HepG2 (cell line): Measurements from ENCODE around the gene EFCAB8. TPM values are rescaled to one million over a fixed set of nuclear protein-coding genes. Genes with fewer than 3 reads are reported as not detected.

Experiments used
- ATRX ChIP-seq: sonication (generic); formaldehyde crosslinking; IDR thresholded peaks from 2 replicates; pipeline ENCODE4 v1.4.0; 2020; ENCODE audit warnings: missing genetic modification reagents, borderline replicate concordance
- CENPBD1 ChIP-seq: sonication (generic); formaldehyde crosslinking; IDR thresholded peaks from 2 replicates; pipeline ENCODE4 v1.8.0; 2022; ENCODE audit warnings: missing genetic modification reagents, low read depth, mild to moderate bottlenecking, borderline replicate concordance
- GATAD1 ChIP-seq: IDR thresholded peaks from 2 replicates; pipeline ENCODE4 v1.6.1; 2016; ENCODE audit warnings: missing genetic modification reagents, missing compliant biosample characterization
- IKZF5 ChIP-seq: IDR thresholded peaks from 2 replicates; pipeline ENCODE4 v1.6.1; 2018; ENCODE audit warnings: missing genetic modification reagents, mild to moderate bottlenecking, missing compliant biosample characterization
- KLF13 ChIP-seq: sonication (generic); formaldehyde crosslinking; IDR thresholded peaks from 2 replicates; pipeline ENCODE4 v1.4.0; 2020; ENCODE audit warnings: mild to moderate bottlenecking, missing genetic modification reagents
- ONECUT2 ChIP-seq: sonication (generic); formaldehyde crosslinking; IDR thresholded peaks from 2 replicates; pipeline ENCODE4 v1.4.0; 2020; ENCODE audit warnings: missing genetic modification reagents
- PCBP1 ChIP-seq: fragments of 200-400 bp; formaldehyde crosslinking; IDR thresholded peaks from 2 replicates; pipeline ENCODE4 v1.6.1; 2017; ENCODE audit warnings: mild to moderate bottlenecking, low read depth, low read length, borderline replicate concordance
- REPIN1 ChIP-seq: sonication (generic); formaldehyde crosslinking; IDR thresholded peaks from 2 replicates; pipeline ENCODE4 v1.8.0; 2022; ENCODE audit warnings: missing genetic modification reagents, low read depth, mild to moderate bottlenecking, borderline replicate concordance
- RFX3 ChIP-seq: IDR thresholded peaks from 2 replicates; pipeline ENCODE4 v1.6.1; 2016; ENCODE audit warnings: missing biosample characterization, missing genetic modification reagents
- SIN3A ChIP-seq: IDR thresholded peaks from 2 replicates; pipeline ENCODE4 v1.6.1; 2011; ENCODE audit warnings: low read depth, mild to moderate bottlenecking, control low read depth, low read length, borderline replicate concordance
- STAT6 ChIP-seq: sonication (generic); formaldehyde crosslinking; IDR thresholded peaks from 2 replicates; pipeline ENCODE4 v1.4.0; 2020; ENCODE audit warnings: missing genetic modification reagents, mild to moderate bottlenecking, borderline replicate concordance
- ZC3H4 ChIP-seq: sonication (generic); formaldehyde crosslinking; IDR thresholded peaks from 2 replicates; pipeline ENCODE4 v1.4.0; 2020; ENCODE audit warnings: missing genetic modification reagents, borderline replicate concordance
- ZNF598 ChIP-seq: sonication (generic); formaldehyde crosslinking; IDR thresholded peaks from 2 replicates; pipeline ENCODE4 v1.5.1; 2020; ENCODE audit warnings: mild to moderate bottlenecking, missing genetic modification reagents, borderline replicate concordance
- ZNF773 ChIP-seq: sonication (generic); formaldehyde crosslinking; IDR thresholded peaks from 2 replicates; pipeline ENCODE4 v1.4.0; 2020; ENCODE audit warnings: missing genetic modification reagents, borderline replicate concordance
- ZNF83 ChIP-seq: sonication (generic); formaldehyde crosslinking; IDR thresholded peaks from 2 replicates; pipeline ENCODE4 v1.4.0; 2020; ENCODE audit warnings: missing genetic modification reagents, mild to moderate bottlenecking, borderline replicate concordance
- ZNF850 ChIP-seq: sonication (generic); formaldehyde crosslinking; conservative IDR thresholded peaks from 2 replicates; pipeline ENCODE4 v1.9.0; 2021; ENCODE audit warnings: mild to moderate bottlenecking, missing genetic modification reagents
- ZNF878 ChIP-seq: sonication (generic); formaldehyde crosslinking; IDR thresholded peaks from 2 replicates; pipeline ENCODE4 v1.8.1; 2023; ENCODE audit warnings: mild to moderate bottlenecking, missing genetic modification reagents, moderate library complexity
- polyA plus RNA-seq, 8 experiments: library from polyadenylated mRNA; depleted of rRNA in 3 of 8; stranded (reverse) in 7 of 8; unstranded in 1 of 8; fragments of >200 nt; fragmentation: Illumina TruSeq in 4 of 8; extraction: Trizol in 4 of 8; gene quantifications; 2 replicates each; pipeline versions ENCODE4 v1.2.1 to v1.2.3, GENCODE V29; 2011 to 2016; ENCODE audit warnings: low read depth in 4 of 8, missing spikeins in 1 of 8, mixed read lengths in 1 of 8; ENCODE audit not compliant: insufficient read depth in 1 of 8
- total RNA-seq, 5 experiments: library from RNA; depleted of rRNA; stranded (reverse); fragments of >200 nt; fragmentation: Illumina TruSeq; extraction: Trizol; gene quantifications; 2 replicates each; pipeline ENCODE4 v1.2.3, GENCODE V29; 2016; ENCODE audit warnings: low read depth in 1 of 5
- TF ChIP-seq, protein P1 (sequence below): sonication (generic); formaldehyde crosslinking; IDR thresholded peaks from 2 replicates; pipeline ENCODE4 v1.4.0; 2020; ENCODE audit warnings: missing genetic modification reagents, borderline replicate concordance
- TF ChIP-seq, protein P2 (sequence below): sonication (generic); formaldehyde crosslinking; IDR thresholded peaks from 2 replicates; pipeline ENCODE4 v1.9.0; 2021; ENCODE audit warnings: missing genetic modification reagents, mild to moderate bottlenecking, borderline replicate concordance

Gene EFCAB8
- total and polyA plus RNA-seq, 2 of the 13 experiments (the other 11 are each of a cell fraction or from before 2014, with no cell fraction given), result 0.15 to 0.22 TPM

DNA sequence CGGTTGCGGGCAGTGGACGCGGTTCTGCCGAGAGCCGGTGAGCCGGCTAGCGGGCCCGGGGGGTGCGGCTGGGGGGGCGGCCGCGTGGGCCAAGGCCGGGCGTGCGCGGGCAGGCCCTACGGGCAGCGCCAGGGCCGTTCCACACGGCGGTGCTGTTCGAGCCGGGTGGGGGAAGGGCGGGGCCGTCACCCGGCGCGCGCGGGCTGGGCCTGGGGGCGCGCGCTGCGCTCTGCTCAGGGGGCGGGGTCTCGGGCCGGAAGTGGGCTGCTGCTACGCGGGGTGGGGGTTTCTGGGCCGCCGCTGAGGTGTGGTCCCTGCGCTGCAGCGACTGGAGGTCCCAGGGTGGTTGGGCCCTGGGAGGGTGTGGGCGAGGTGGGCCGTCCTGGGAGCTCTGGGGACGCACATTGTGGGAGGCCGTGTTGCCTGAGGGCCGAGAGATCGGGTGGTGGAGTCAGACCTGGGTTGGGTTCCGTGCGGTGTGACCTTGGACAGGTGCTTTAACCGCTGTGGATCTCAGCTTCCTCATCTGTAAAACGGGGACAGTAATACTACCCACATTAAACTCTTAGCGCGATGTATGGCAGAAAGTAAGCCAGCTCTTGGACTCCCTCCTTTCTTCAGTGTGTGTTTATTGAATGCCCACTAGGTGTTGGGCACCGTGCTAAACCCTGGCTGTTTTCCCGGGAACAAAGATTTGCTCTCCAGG, 38.6 kb upstream of the EFCAB8 start (continued):
- TF ChIP-seq ZNF878 (CRISPR knock-in tag), result no peak; the same call in 1 of the 2 replicates
- TF ChIP-seq CENPBD1 (CRISPR knock-in tag), result no peak; the same call in 1 of the 2 replicates
- TF ChIP-seq REPIN1 (CRISPR knock-in tag), result peak; percentile 49; the same call in 1 of the 2 replicates
- TF ChIP-seq STAT6 (CRISPR knock-in tag), result peak; percentile 80
- no peak for TF ChIP-seq PCBP1
- no peak for TF ChIP-seq ATRX (CRISPR knock-in tag)
- TF ChIP-seq, protein P1, sequence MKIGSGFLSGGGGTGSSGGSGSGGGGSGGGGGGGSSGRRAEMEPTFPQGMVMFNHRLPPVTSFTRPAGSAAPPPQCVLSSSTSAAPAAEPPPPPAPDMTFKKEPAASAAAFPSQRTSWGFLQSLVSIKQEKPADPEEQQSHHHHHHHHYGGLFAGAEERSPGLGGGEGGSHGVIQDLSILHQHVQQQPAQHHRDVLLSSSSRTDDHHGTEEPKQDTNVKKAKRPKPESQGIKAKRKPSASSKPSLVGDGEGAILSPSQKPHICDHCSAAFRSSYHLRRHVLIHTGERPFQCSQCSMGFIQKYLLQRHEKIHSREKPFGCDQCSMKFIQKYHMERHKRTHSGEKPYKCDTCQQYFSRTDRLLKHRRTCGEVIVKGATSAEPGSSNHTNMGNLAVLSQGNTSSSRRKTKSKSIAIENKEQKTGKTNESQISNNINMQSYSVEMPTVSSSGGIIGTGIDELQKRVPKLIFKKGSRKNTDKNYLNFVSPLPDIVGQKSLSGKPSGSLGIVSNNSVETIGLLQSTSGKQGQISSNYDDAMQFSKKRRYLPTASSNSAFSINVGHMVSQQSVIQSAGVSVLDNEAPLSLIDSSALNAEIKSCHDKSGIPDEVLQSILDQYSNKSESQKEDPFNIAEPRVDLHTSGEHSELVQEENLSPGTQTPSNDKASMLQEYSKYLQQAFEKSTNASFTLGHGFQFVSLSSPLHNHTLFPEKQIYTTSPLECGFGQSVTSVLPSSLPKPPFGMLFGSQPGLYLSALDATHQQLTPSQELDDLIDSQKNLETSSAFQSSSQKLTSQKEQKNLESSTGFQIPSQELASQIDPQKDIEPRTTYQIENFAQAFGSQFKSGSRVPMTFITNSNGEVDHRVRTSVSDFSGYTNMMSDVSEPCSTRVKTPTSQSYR (CRISPR knock-in tag), result peak; percentile 96
- TF ChIP-seq GATAD1 (CRISPR knock-in tag), result peak; percentile 29; the same call in 1 of the 2 replicates
- no peak; the same call in 1 of the 2 replicates for TF ChIP-seq IKZF5 (CRISPR knock-in tag)
- peak; percentile 87; the same call in 1 of the 2 replicates for TF ChIP-seq ZNF598 (CRISPR knock-in tag)
- peak; percentile 89; the same call in 1 of the 2 replicates for TF ChIP-seq SIN3A
- no peak for TF ChIP-seq ZNF850 (CRISPR knock-in tag)
- peak; percentile 97 for TF ChIP-seq ZNF83
- peak; percentile 13; the same call in 1 of the 2 replicates for TF ChIP-seq ONECUT2
- TF ChIP-seq, protein P2, sequence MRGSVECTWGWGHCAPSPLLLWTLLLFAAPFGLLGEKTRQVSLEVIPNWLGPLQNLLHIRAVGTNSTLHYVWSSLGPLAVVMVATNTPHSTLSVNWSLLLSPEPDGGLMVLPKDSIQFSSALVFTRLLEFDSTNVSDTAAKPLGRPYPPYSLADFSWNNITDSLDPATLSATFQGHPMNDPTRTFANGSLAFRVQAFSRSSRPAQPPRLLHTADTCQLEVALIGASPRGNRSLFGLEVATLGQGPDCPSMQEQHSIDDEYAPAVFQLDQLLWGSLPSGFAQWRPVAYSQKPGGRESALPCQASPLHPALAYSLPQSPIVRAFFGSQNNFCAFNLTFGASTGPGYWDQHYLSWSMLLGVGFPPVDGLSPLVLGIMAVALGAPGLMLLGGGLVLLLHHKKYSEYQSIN (CRISPR knock-in tag), result no peak
- no peak for TF ChIP-seq RFX3 (CRISPR knock-in tag)
- TF ChIP-seq ZC3H4 (CRISPR knock-in tag), result no peak
- TF ChIP-seq ZNF773, result peak; percentile 43; the same call in 1 of the 2 replicates
- TF ChIP-seq KLF13 (CRISPR knock-in tag), result peak; percentile 92; the same call in 1 of the 2 replicates
